ENCODE data around the gene MGAT5B.
"Not testable (repeated sequence)": the region's sequence is repeated elsewhere in the genome, so short reads cannot be mapped to it uniquely, and the experiment has no call there.

Gene MGAT5B

DNA sequence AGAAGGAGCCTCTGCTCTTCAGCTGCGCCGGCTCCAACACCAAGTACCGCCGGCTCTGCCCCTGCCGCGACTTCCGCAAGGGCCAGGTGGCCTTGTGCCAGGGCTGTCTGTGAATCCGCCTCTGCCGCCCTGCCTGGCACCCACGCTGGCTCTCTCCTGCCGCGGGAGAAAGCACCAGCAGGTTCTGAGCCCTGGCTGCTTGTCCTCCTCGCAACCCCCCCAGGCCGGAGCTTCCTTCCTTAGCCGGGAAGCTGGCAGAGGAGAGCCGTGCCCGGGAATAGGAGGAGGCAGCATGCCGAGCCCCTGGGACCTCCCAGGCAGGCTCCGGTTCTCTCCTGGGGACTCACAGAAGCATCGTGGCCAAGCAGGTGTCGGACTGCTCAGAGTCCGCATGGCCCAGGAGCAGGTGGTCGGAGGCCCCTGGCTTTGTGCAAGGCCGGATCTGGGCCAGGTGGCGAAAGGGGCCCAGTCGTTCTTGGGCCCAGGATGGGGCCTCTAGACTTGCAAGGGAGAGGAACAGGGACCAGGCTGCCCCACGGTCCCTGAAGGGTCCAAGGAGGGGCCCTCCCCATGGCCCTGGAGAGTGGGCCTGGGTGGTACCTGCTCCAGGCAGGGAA lies 80.6 kb downstream of the MGAT5B start:
- no peak for DNase-seq (ENCODE audit: low read depth in 2 of 2)

DNA sequence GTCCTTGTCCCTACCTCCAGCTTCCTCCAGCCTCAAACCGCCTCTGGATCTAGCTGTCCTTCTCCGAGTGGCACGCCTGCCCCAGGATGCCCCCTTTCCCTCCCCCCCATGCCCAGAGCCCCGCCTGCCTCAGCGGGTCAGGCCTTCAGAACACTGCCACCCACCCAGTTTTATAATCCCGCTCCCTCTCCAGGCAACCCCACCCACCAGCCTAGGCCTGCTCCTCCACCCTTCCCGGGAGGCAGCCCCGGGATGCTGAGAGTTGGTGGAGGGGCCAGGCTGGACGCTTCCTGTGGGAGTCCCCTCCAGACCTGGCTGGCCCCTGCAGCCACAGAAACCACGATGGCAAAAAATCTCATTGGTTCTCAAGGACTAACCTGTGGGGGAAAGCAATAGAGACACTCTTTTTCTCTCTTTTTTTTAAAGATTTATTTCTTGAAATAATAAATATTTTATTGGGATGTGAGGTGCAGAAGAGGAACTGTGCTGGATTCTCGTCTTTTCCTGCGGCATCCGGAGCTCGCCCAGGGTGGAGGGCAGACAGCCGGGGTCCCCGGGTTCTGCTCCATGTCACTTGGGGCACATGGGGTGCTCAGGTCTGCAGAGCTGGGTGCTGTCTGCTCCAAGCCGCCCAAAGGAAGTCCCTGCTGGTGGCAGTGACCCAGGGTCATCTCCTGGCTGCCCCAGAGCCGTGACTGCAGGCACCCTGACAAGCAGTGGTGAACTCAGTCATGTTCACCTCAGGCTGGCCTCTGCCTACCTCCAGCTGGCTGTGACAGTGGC lies 81.9 kb downstream of the MGAT5B start:
- DNase-seq (ENCODE audit: low read depth in 2 of 2) = no peak

GRCh38 chr17:76951375-76951905 lies 83.2 kb downstream of the MGAT5B start:
- no peak for DNase-seq (ENCODE audit: low read depth in 2 of 2)

DNA sequence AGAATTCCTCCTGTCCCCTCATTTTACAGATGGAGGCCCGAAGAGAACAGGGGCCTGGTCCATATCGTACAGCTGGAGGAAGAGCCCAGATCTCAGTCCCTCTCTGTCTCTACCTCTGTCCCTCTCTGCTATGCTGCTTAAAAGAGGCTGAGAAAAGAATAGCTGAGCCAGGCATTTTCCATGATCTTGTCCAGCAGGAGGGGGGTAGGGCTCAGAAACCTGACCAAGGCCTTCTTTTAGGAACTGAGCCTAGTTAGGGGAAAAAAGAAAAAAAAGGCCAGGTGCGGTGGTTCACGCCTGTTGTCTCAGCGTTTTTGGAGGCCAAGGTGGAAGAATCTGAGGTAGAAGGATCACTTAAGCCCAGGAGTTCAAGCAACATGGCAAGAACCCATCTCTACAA lies 84.2 kb downstream of the MGAT5B start:
- DNase-seq (ENCODE audit: low read depth in 2 of 2) = no peak

- DNase-seq (ENCODE audit: low read depth in 2 of 2) = no peak
Measured at GRCh38 chr17:76953066-76953465, 84.9 kb downstream of the MGAT5B start.

DNA sequence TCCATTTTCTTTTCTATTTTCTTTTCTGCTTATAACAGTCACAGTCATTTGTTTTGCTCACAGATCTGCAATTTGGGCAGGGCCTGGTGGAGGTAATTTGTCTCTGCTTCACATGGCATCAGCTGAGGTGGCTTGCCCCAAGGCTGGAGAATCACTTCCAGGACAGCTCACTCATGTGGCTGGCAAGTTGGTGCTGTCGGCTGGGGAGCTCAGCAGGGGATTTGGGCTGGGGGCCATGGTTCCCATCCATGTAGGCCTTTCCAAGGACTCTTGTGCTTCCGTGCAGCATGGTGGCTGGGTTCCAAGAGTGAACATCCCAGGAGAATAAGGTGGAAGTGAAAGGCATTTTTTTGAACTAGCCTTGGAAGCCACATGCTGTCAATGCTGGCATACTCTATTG lies 85.7 kb downstream of the MGAT5B start:
- DNase-seq (ENCODE audit: low read depth in 2 of 2) = no peak

DNA sequence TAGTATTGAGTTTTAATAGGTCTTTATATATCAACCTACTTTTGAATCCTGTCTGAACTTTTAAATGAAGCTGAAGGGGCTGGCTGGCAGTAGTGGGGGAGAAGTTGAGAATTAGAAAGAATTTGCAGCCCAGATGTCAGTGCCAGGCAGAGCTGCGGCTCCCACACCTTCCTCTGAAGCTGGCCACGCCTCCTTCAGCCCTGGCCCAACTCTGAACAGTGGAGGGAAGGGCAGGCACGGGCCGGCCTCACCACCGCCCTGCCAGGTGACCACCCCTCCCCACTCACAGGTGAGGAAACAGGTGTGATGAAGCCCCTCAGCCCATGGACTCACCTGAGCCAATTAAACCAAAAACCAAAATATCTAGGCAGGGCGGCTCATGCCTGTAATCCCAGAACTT lies 87.0 kb downstream of the MGAT5B start:
- DNase-seq (ENCODE audit: low read depth in 2 of 2) = no peak

GRCh38 chr17:76956846-76957540 lies 88.8 kb downstream of the MGAT5B start:
- no peak for DNase-seq (ENCODE audit: low read depth in 2 of 2)

DNA sequence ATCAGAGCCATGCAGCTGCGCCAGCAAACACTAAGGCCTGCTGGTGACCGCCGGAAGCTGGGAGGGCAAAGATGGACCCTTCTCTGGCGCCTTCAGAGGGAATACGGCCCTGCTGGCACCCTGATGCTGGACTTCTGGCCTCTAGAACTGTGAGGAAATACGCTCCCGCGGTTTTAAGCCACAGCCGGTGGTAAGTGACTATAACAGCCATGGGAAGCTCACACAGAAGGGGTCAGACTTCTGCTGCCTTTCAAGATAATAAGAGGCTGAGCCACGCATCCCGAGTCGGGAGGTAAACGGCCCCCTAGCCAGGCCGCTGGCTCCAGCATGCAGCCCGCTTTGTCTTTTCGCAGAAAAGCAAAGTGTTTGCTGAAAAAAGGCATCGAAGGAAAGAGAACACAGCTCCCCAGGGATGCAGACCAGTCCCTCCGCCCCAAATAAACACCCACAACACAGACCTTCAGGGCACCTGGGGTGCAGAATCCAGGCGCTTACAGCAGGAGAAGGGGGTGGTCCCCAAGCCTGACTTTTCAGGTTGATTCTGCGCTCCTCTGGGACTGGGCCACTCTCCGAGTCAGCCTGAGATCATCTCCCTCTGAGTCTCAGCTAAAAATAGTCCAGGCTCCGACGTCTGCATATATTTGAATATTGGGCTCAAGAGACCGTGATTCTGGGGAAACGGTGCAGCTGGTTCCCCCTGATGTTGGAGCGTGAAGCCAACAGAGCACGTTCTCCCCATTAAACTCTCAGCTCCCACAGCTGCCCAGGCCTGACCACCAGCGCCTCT lies 89.7 kb downstream of the MGAT5B start:
- no peak for DNase-seq (ENCODE audit: low read depth in 2 of 2)

GRCh38 chr17:76958974-76959373 lies 90.8 kb downstream of the MGAT5B start:
- DNase-seq (ENCODE audit: low read depth in 2 of 2) = no peak

DNA sequence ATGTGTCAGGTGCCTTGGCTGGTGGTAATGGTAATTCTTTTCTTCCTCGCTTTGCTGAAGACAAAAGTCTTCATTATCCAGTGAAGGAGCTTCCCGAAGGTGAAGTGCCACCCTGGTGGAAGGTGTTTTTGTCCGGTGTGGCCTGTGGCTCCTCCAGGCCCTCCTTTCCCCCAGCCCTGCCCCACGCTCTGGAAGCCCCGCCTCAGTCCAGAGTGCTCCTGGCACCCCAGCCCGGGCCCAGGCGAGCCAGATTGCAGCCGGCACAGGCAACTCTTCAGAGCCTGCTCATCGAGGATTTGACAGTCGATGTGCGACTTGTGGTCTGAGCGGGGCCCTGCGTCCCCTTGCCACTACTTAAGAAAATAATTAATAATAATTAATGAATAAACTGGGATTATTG lies 93.7 kb downstream of the MGAT5B start:
- DNase-seq (ENCODE audit: low read depth in 2 of 2) = no peak

DNA sequence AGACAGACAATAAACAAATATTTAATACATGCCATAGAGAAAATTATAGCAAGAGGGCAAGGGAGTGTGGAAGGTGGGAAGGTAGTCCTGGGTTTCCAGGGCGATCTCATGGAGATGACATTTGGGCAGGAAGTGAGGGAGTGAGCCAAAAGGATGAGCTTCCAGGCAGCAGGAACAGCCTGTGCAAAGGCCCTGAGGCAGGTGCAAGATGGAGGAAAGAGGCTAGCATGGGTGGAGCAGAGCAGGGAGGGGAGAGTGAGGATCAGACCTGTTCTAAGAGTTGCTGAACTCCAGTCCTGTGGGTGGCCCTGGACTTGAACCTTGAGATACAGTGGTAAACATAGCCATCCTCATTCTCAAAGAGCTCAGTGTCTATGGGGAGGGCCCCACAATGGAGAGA lies 94.7 kb downstream of the MGAT5B start:
- DNase-seq (ENCODE audit: low read depth in 2 of 2) = no peak

- DNase-seq (ENCODE audit: low read depth in 2 of 2) = no peak
Measured at GRCh38 chr17:76966016-76966415, 97.8 kb downstream of the MGAT5B start.

- DNase-seq (ENCODE audit: low read depth in 2 of 2) = no peak
Measured at GRCh38 chr17:76966486-76967181, 98.4 kb downstream of the MGAT5B start.

DNA sequence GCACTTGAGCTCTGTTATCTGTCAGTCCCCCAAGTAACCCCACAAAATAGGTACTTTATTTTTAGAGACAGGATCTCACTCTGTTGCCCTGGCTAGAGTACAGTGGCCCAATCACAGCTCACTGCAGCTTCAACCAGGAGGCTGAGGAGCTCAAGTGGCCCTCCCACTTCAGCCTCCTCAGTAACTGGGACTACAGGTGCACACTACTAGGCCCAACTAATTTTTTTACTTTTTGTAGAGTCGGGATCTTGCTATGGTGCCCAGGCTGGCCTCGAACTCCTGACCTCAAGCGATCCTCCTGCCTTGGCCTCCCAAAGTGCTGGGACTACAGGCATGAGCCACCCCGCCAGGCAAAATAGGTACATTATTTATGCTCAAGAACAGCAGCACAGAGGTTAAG lies 99.6 kb downstream of the MGAT5B start:
- no peak for DNase-seq (ENCODE audit: low read depth in 2 of 2)

- DNase-seq (ENCODE audit: low read depth in 2 of 2) = peak; percentile 17 to 23
Measured at GRCh38 chr17:76968707-76969597, 100.7 kb downstream of the MGAT5B start.

GRCh38 chr17:76969598-76970172 lies 101.5 kb downstream of the MGAT5B start:
- DNase-seq (ENCODE audit: low read depth in 2 of 2) = no peak

- not testable (repeated sequence) for DNase-seq (ENCODE audit: low read depth in 2 of 2)
Measured at GRCh38 chr17:76970228-76970627, 102.0 kb downstream of the MGAT5B start.

DNA sequence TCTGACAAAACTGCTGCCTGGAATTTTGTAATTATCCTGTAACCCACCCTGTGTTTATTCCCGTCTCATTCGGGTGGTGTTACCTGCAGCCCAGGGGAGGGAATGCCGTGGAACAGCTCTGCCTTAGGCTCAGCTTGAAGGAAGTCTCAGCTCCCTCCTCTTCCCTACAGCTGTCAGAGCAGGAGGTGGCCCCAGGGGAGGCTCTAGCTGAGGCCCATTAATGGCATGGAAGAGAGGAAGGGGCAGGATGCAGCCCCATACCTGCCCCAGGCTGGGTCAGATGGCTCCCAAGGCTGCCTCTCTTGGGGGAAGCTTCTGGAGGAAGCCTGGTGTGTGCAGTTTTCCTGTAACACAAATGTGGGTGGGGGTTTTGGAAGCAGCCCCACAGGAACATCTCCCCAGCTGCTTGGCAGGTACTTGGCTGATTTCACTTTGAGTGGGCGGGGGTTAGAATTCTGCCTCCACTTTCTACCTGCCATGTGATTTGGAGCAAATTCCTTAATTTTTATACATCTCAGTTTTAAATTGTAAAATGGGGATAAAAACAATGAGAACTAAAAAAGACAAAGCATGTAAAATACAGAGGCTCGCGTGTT lies 103.9 kb downstream of the MGAT5B start:
- no peak for DNase-seq (ENCODE audit: low read depth in 2 of 2)
